Lower leg skin (tissue), 3 donors: ENCODE measurements around the gene PARD6A.

ENCODE experiments used
- CTCF ChIP-seq, 3 donors: fragments of 450-650 bp; IDR thresholded peaks; one replicate each; pipeline ENCODE4 v1.5.1; 2016; ENCODE audit warnings: antibody characterized with exemption in 3 of 3, mild to moderate bottlenecking in 3 of 3, moderate library complexity in 2 of 3
- POLR2A ChIP-seq, 2 donors: fragments of 450-650 bp; IDR thresholded peaks; one replicate each; pipeline ENCODE4 v1.6.1; 2016 to 2017; ENCODE audit warnings: antibody characterized with exemption in 2 of 2, mild to moderate bottlenecking in 1 of 2, moderate library complexity in 1 of 2

GRCh38 chr16:67664871-67665270, 4.1 kb downstream of the PARD6A start:
- TF ChIP-seq CTCF (IDR thresholded peaks at IDR 0.05) (no peak), POLR2A (IDR thresholded peaks at IDR 0.05) (no peak)
